HCEC 1CT (cell line): Measurements from ENCODE around the gene TK2.
A peak's percentile ranks its signal among the peaks of the same experiment; 100 is the strongest.
"Not testable (repeated sequence)": the region's sequence is repeated elsewhere in the genome, so short reads cannot be mapped to it uniquely, and the experiment has no call there.

Source experiments
- DNase-seq: peaks from one replicate; pipeline ENCODE4 v3.0.0-alpha.2; 2017

TK2 gene

DNA sequence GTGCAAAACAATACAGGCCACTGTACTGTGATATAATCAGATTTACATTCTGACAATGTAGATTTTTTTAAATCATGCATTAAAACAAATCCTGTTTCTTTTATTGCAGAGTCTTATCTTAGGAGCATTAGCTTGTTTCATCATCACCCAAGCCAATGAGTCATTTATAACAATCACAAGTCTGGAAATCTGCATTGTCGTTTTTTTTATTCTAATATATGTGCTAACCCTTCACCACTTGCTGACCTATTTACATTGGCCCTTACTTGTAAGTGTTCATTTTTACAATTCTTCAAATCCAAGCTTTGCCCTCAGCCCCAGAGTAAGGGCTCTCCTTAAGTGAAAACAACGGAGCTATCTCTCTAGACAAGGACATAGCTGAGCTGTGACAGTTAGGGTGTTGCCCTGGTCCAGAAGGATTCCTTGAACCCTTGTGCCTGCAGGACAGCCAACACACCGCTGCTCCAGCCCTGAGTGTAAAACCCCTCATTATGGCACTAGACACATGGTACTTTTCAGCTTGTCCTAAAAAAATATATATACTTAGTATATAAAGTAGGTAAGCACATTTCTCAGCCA, 20.0 kb upstream of the TK2 start:
- DNase-seq: peak; percentile 58

GRCh38 chr16:66569131-66569530, 19.2 kb upstream of the TK2 start:
- DNase-seq: peak; percentile 58

DNA sequence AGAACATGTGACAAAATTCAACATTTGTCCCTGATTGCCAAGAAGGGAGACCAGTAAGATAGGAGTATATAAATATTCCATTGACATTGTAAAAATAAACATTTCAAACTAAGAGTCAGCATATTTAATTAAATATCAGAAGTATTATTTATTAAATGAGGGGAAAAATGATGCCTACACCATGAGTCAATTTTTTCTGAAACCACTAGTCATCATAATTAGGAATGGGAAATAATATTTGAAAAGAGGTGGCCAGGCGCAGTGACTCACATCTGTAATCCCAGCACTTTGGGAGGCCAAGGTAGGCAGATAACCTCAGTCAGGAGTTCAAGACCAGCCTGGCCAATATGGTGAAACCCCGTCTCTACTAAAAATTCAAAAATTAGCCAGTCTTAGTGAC, 18.4 kb upstream of the TK2 start:
- DNase-seq: peak; percentile 32

- DNase-seq: not testable (repeated sequence)
Measured at GRCh38 chr16:66567270-66567669, 17.3 kb upstream of the TK2 start.

GRCh38 chr16:66566051-66566901, 16.4 kb upstream of the TK2 start, which contains the start of gene CMTM1:
CMTM1 (plus strand) TSS chr16:66566439; CDS start chr16:66566514, 75 bp downstream.
- no peak for DNase-seq

GRCh38 chr16:66563574-66564334, 13.8 kb upstream of the TK2 start:
- no peak for DNase-seq

DNA sequence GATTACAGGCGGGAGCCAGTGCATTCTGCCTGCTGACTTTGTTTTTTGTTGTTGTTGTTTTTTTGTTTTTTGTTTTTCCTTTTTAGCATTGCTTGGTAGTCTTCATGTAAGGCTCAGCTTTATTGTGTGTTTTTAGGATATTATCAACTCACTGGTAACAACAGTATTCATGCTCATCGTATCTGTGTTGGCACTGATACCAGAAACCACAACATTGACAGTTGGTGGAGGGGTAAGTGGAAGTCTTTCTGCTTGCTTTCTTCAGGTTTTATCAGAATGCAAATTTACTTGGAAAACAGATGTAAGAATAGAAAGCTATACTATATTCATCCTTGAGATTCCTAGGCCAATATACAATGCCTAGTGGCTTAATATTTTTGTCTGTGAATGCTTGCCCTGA, 13.1 kb upstream of the TK2 start:
- DNase-seq: no peak

- DNase-seq: no peak
Measured at GRCh38 chr16:66562409-66562808, 12.5 kb upstream of the TK2 start.

DNA sequence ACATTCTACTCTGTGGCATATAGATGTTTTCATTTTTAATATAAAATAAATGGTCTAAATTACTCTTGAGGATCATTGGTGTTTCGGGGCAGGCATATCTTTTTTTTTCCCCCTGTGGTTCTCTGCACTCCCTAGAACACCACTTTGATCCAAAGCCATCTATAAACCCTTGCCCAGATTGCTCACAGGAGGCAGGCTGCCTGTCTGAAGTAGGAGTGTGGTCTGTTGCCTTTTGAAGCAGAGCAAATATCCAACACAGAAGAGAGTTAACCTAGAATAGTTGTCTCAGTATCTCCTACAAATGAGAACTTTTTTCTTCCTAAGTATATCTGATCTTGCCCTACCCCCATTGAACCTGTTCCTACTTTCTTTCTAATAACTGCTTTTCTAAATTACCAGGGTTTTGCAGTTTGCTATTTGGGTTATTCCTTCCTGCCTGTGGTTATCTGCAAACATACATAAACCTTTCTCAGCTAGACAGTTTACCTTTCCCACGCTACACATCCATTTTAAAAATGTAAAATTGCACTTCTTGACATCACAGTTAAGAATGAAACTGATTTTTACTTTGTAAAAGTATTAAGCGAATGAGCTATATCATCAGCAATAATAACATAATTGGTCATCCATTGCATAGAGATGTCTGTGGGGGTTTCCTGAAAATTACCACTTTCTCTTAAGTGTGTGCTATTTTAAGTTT, 11.6 kb upstream of the TK2 start:
- no peak for DNase-seq

DNA sequence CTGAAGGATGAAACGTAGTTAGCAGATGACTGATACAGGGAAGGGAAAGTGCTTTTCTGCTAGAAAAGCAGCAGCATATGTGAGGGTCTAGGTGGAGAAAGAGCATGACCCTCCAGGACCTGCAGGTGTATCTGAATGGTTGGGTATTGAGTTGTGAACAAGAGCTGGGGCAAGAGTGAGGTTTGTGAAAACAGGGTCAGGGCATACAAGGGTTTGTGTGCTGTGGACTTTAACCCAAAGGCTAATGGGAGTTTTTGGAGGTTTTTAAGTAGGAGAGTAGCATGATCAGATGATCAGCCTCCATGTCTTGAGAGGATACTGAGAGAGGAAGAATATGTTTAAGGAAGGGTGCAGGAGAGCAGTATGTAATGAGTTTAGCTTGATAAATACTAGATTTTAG, 10.2 kb upstream of the TK2 start:
- no peak for DNase-seq

- no peak for DNase-seq
Measured at GRCh38 chr16:66554495-66554894, 4.6 kb upstream of the TK2 start.

- DNase-seq: no peak
Measured at GRCh38 chr16:66554021-66554420, 4.1 kb upstream of the TK2 start.

DNA sequence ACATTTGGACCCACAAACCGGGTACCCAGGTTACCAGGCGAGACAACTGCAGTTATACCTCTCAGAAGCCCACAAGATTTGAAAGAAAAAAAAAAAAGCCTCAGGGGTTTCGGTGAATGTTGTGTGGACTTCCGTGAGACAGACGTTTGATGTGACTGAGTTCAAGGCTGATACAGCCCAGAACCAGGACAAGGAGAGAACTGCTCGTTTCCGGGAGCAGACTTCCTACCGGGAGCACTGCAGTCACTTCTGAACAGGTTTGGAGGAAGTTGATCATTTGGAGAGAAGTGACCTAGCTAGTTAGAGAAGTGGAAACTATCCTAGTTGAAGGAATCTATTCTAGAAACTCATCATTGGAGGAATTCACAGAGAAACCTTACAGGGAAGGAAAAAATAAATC, 3.3 kb upstream of the TK2 start:
- peak; percentile 13 for DNase-seq

DNA sequence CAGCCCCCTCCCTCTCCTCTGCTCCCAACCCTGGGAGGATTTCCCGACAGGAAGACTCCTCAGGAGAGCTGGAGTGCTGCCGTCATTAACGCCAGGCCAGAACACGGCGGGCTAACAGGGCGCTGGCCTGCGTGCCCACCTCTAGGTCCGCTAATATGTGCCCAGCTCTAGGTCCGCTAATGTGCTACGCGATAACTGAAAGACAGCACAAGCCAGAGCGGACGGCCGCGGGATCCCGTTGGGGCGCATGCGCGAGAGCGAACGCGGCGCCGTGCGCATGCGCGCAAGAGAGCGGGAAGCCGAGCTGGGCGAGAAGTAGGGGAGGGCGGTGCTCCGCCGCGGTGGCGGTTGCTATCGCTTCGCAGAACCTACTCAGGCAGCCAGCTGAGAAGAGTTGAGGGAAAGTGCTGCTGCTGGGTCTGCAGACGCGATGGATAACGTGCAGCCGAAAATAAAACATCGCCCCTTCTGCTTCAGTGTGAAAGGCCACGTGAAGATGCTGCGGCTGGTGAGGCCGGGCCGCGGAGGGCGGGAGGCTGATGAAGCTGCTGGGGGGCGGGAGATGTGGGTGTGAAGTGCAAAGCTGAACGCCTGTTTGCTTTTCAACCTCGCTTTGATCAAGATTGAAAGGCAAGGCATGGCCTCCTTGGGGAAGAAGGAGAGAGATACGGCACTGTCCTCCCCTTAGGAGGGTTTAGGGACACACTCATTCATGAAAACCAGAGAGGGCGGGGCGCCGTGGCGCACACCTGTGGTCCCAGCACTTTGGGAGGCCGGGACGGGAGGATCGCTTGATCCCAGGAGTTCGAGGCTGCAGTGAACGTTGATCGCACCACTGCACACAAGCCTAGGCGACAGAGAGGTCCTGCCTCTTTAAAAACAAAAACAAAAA, 2.6 kb upstream of the TK2 start, which contains the start of gene CKLF:
TSS of gene CKLF (plus strand) at position 291 of the 892 bp plus-strand sequence. CDS start at position 431, 140 bp downstream.
- DNase-seq: peak; percentile 80

DNA sequence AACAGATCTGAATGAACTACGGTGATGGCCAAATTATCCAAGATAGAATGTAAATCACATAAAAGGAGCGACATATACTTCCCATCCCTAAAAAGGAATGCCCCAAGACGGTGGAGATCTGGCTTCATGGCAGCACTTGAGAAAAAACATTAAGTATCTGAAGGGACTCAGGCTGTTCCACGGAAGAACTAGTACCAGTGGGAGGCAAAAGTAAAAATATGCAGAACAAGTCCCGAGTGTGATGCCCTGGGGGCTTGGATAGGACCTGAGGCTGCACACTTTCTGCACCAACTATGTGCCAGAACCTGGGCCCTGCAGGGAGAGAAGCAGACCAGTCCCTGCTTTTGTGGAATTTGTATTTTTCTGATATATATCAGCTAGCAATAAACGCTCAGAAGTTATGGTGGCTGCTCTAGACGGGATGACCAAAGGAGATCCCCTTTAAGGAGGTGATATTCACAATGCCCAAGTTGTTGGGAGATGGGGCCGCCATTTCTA, 1.9 kb upstream of the TK2 start:
- DNase-seq: no peak

DNA sequence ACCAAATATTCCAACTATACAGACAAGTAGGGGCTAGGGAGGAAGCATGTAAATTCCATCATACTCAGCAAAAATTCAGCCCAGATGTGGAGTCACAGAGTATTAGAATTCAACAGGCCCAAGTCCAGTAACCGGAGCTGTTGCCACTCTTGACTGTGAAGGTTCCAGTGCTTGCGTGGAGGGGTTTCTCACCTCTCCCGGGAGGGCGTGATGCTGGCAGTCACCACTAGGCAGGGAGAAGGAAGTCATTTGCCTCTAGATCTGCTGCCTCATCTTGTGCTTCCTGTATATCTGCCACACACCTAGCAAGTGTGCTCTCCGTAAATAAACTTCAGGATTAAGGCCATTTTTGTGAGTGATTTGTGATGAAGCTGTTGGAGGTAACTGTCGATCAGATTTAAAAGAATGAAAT, 1.4 kb upstream of the TK2 start:
- peak; percentile 38 for DNase-seq

DNA sequence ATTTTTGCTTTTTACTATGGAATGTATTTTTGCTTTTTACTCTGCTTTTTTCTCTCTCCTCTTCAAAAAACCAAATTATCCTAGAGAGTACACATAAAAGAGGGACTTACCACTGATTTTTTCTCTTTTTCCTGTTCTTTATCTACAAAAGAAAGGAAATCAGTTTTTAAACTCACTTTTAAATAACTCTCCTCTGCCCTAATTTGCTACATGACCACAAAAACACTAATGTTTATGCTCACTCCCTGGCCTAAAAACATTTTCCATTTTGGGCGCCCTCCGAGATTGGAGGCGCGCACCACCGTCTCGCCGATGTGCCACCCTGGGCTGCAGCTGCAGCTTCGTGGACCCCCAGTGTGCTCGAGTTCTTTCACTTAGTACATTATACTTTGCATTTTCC, 1.1 kb downstream of the TK2 start:
- no peak for DNase-seq

DNA sequence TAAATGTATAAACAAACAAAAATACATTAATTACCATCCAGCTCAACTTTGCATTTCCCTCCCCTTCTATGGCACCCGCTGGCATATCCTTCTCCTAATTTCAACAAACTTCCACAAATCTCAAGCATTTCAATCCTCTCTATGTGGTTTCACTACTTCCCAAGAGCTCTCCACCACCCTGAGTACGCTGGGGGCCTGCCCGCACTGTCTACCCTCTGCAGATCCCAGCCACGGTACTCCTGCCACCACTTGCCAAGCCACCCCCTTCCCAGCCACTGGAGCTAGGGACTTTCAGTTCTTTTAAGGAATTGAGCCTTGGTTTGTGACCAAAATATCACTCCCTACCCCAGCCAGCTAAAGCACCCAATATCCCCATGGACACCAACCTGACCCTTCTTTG, 1.9 kb downstream of the TK2 start:
- DNase-seq: no peak

DNA sequence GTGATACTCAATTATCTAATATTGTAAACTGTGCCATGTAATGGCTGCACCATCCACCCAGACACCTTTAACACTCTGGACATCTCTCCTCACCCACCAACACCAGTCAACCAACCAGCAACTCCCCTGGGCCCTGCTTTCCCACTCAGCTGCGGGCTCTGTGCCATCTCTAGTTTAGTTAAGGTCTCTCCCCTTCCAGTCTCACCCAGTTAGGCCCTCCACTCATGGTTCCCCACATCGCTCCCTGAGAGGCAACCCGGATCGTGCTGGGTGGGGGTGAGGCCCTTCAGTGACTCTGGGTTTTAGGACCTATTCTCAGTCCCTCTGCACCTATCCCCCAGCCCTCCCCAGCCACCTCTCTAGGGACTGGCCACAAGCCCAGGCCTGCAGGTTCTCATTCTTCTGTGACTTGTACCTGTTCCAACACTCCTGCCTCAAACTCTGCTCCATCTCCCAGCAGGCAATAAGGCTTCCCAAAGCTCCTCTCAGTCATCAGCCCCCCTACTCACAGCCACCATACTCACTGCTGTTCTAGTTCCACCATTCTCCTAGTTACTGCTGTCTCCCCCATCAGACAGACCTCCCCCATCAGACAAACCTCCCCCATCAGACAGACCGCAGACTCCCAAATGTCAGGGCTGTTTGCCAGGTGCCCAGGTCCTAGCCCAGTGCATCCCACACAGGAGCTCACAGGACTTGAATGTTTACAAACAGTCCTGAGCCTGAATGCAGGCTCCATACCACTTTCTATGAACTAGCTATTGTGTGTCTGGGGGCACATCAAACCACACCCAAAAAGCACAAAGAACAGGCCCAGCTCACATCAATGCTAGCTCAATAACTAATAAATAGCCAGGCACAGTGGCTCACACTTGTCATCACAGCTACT, 2.6 kb downstream of the TK2 start:
- no peak for DNase-seq

DNA sequence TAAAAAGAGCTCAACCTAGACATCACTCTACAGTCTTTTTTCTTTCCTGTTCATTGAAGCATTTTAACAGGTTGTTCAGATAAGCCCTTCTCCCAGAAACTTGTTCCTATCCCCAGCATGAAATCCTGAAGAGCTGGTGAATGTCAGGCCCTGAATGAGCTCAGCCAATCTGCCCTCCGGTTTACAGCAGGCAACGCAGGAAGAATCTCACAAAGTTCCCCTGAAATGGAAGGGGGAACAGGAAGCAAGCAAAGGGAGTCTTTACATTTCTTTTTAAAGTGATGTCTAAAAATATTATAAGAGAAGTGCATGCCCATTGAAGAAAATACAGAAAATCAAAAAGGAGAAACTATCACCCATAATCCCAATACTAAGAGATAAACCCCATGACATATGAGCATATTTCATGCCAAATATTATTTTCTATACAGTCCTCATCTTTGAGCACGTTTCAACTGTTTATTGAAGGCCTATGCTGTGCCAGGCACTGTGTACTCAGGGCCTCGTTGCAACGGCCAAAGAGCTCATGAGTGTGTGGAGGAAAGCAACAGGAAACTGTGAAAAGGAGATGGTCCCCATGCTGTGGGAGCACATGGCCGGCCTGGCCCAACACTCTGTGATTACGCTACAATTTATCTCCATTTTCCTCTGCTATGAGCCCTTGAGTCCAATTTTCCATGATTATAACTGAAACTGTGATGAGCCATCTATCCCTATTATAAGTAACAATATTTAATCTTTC, 5.7 kb downstream of the TK2 start:
- no peak for DNase-seq
